Amniotic epithelial cell (primary cell): ENCODE results near the gene ARL3.
A peak's percentile ranks its signal among the peaks of the same experiment; 100 is the strongest.
"Not testable (repeated sequence)": the region's sequence is repeated elsewhere in the genome, so short reads cannot be mapped to it uniquely, and the experiment has no call there.

Source experiments
- DNase-seq: peaks from one replicate; pipeline ENCODE4 v3.0.0-alpha.2; 2010; ENCODE audit warnings: low read depth

The ARL3 gene

GRCh38 chr10:102673236-102673818, 40.9 kb downstream of the ARL3 start:
- DNase-seq, result no peak

- DNase-seq, result peak; percentile 78
Observed at GRCh38 chr10:102670871-102671434, 43.2 kb downstream of the ARL3 start.

GRCh38 chr10:102670065-102670670, 44.0 kb downstream of the ARL3 start:
- DNase-seq, result no peak

- peak; percentile 37 for DNase-seq
Observed at GRCh38 chr10:102669206-102670064, 44.8 kb downstream of the ARL3 start.

GRCh38 chr10:102668326-102669107, 45.7 kb downstream of the ARL3 start:
- no peak for DNase-seq

GRCh38 chr10:102667411-102667810, 46.8 kb downstream of the ARL3 start:
- not testable (repeated sequence) for DNase-seq

- DNase-seq, result no peak
Observed at GRCh38 chr10:102665904-102666509, 48.2 kb downstream of the ARL3 start.

GRCh38 chr10:102661658-102662028, 52.6 kb downstream of the ARL3 start:
- DNase-seq, result no peak

- no peak for DNase-seq
Observed at GRCh38 chr10:102660888-102661657, 53.1 kb downstream of the ARL3 start.

GRCh38 chr10:102658802-102659201, 55.4 kb downstream of the ARL3 start:
- DNase-seq, result no peak

GRCh38 chr10:102657984-102658724, 56.0 kb downstream of the ARL3 start:
- DNase-seq, result no peak

- no peak for DNase-seq
Observed at GRCh38 chr10:102657451-102657850, 56.7 kb downstream of the ARL3 start.

GRCh38 chr10:102656791-102657371, 57.3 kb downstream of the ARL3 start:
- no peak for DNase-seq

- no peak for DNase-seq
Observed at GRCh38 chr10:102656026-102656425, 58.2 kb downstream of the ARL3 start.

GRCh38 chr10:102654969-102655368, 59.2 kb downstream of the ARL3 start:
- DNase-seq, result no peak

- no peak for DNase-seq
Observed at GRCh38 chr10:102654566-102654965, 59.6 kb downstream of the ARL3 start.

- no peak for DNase-seq
Observed at GRCh38 chr10:102653060-102653459, 61.1 kb downstream of the ARL3 start.

GRCh38 chr10:102652170-102652916, 61.9 kb downstream of the ARL3 start:
- no peak for DNase-seq
